Umbilical cord (tissue), 2 donors: ENCODE results near the gene SOX21. TPM values are rescaled to one million over a fixed set of nuclear protein-coding genes. Genes with fewer than 3 reads are reported as not detected.
A peak's percentile ranks its signal among the peaks of the same experiment; 100 is the strongest.

Source experiments
- DNase-seq: peaks from one replicate; pipeline ENCODE4 v3.0.0-alpha.2; 2015; ENCODE audit warnings: low spot score
- total RNA-seq: library from RNA; depleted of rRNA; stranded (reverse); fragments of >200 nt; gene quantifications from one replicate; pipeline ENCODE4 v1.2.3, GENCODE V29; 2014; ENCODE audit warnings: low replicate concordance; ENCODE audit not compliant: insufficient read depth

Gene SOX21
- total RNA-seq, 1 donor from 2014 or later: 0.24 TPM

DNA sequence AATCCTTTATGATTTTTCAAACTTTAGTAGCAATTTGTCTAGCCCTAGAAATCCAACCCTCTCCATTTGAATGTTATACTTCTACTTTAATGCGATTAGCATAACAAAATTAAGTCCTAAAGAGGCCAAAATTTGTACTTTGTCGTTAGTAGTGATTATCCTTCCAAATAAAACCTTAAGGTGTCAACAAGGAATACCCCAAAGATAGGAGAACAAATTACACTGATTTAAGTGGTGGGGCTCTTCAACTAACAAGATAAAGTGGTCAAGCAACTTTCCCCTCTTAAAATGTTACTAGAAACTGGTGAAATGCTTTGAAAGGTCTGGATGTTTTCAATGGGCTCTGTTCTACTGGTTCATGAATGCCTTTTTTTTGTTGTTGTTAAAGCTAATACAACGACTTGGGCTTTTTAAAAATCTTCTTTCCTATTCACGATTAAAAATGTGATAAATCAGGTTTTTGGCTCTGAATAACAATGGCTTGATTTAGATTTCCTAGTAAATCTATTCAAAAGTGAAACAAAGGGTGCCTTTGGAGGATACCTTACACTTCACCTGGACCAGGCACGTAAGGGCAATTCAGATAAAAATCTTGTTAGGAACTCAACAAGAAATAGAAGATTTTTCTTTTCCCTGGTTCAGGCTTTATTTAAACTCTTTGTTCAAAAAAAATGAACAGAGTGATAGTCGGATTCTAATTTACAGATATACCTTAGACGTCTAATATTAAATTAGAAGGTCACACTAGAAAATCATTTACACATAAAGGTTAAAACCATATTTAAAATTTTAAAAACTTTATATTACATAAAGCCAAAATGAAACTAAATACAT, 3.1 kb downstream of the SOX21 start:
- no peak for DNase-seq

- no peak for DNase-seq
Measured at GRCh38 chr13:94708031-94708859, 4.1 kb downstream of the SOX21 start.

- no peak for DNase-seq
Measured at GRCh38 chr13:94707400-94708021, 4.8 kb downstream of the SOX21 start.

DNA sequence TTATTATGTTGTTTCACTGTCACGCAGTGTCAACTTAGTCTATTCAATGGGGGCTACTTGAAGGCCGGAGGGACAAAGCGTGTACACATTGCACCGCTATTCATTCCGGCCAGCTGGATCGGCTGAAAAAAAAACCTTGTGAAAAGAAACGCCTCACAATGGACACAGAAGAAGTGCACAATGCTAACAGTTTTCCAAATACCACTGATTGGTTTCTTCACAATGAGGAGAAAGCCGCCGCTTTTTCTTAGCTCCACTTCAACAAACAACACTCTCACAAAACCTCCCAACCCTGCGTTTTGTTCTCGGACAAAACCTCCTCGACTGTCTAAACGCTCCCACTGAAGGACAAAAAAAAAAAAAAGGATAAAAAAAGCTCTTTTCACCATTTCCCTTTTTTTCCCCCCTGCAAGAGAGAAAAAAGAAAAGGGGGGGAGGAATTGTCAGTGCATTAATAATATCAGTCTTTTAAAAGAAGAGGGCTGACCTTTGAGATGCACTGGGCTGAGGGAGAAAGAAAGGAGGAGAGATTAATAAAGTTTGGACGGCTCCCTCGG, 5.4 kb downstream of the SOX21 start:
- DNase-seq: no peak

DNA sequence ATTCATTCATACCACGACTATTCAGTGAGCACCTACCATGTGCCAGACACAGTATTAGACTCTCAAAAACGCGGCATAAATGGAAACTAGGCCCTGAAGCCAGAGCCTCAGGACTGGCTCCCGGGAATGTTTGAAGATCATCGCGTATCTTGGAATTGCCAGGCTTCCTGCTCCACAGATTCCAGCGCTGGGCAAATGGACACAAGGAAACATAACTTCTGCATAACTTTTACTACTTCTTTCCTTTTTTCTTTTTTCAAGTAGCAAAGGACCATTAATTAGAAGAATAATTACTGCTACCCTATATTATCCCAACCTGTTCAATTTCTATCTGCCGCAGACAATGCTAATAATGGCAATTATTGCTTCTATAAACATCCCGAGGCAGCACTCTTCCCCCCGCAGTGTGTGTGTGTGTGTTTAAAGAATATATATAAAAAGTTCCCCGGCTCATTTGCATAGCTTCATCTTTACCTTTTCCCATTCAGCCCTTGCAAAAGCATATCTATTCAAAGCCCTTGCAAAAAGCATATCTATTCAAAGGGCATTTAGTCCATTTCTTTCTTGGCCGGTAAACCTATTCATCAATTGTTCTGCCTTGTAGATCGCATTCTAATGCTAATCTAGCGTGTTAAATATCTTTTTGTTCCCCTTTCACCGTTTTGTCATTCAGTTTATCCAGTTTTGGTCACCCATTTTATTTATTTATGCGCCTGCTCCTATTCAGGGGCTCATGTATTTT, 6.1 kb downstream of the SOX21 start:
- DNase-seq: no peak

DNA sequence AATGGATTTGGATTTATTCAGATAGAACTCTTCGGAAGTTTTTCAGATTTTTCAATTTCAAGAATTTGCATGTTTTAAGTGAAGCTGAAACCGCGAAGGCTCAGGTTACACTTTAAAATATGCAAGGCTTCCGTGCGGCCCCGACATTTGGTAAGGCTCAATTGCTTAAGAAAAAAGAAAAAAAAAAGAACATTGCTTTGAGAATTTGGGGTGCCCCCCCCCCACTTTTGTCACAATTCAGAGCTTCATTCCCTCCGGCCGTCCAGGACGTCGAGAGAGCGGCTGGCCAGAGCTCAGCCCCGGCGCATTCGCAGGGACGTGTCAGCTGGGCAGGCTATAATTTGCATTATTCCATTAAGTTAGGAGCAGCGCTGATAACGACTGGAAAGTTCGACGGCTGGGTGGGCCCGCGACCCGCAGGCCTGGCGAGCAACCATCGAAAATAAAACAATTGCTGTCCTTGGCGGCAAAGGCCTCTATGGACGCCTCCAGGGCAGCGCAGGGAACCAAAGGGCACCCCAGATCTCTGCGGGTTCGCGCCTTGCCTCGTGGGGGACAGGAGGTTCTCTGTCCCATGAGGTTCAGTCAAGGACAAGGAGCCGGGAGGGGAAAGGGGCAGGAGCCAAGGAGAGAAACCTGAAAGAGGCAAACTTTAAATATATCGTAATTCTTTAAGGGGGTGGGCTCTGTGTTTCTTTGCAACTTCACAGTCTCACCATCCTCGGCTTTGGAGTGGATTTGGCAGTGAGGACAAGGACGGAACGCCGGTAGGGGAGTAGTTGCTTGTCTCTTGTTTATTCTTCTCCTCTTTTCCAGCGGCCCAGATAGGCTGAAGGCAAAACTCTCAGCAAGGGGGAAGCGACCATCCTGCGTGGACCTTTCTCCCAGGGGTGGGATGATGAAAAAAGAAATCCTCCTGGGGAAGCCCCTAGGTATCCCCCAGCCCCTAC, 7.0 kb downstream of the SOX21 start:
- DNase-seq: no peak

- no peak for DNase-seq
Measured at GRCh38 chr13:94704377-94705080, 7.8 kb downstream of the SOX21 start.

DNA sequence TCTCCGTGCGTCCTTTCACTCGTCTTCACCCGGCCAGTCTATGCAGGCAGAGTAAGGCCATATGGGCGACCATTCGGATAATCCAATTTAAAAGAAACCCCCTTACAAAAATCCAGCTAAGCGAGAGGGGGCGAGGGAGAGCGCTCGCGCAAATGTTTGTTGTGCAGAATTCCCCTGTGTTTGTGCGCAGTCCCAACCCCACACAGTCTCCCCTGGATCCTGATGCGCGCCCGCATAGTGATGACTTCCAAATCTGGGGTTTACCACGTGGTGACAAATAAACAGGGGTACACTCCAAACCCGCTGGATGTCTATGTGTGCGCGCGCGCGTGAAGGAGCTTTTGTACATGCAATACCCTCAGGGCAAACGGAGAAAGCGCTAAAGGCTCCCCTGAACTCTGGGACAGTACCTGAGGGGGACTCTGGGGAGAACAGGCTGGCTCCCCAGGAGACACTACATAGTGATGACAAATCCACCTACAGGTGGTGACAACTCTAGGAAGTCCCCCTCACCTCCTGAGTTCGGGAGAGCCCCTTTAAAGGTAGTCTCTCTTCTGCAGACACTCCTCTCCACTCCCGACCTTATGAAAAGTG, 8.5 kb downstream of the SOX21 start:
- DNase-seq: no peak

- DNase-seq: no peak
Measured at GRCh38 chr13:94703271-94703670, 9.1 kb downstream of the SOX21 start.

DNA sequence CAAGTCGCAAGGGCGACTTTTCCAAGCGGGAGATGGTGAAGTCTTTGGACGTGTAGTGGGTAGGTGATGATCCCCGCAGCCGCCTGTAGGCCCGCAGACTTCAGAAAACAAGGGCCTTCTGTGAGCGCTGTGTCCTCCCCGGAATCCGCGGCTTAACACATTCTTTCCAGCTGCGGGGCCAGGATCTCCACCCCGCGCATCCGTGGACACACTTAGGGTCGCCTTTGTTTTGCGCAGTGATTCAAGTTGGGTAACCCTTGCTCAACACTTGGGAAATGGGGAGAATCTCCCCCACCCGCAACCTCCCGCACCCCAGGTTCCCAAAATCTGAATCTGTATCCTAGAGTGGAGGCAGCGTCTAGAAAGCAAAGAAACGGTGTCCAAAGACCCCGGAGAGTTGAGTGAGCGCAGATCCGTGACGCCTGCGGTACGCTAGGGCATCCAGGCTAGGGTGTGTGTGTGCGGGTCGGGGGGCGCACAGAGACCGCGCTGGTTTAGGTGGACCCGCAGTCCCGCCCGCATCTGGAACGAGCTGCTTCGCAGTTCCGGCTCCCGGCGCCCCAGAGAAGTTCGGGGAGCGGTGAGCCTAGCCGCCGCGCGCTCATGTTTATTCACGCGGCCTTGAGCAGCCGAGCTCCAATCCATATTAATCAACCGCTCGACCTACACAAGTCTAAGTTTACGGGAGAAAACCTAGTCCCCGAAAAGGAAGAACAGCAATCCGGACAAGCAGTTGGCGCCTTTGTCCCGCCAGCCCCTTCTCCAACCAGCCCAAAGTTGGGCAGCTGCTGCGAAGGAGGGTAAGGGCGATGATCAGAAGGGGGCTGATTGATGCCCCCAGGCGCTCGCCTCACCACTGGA, 9.9 kb downstream of the SOX21 start:
- no peak for DNase-seq

DNA sequence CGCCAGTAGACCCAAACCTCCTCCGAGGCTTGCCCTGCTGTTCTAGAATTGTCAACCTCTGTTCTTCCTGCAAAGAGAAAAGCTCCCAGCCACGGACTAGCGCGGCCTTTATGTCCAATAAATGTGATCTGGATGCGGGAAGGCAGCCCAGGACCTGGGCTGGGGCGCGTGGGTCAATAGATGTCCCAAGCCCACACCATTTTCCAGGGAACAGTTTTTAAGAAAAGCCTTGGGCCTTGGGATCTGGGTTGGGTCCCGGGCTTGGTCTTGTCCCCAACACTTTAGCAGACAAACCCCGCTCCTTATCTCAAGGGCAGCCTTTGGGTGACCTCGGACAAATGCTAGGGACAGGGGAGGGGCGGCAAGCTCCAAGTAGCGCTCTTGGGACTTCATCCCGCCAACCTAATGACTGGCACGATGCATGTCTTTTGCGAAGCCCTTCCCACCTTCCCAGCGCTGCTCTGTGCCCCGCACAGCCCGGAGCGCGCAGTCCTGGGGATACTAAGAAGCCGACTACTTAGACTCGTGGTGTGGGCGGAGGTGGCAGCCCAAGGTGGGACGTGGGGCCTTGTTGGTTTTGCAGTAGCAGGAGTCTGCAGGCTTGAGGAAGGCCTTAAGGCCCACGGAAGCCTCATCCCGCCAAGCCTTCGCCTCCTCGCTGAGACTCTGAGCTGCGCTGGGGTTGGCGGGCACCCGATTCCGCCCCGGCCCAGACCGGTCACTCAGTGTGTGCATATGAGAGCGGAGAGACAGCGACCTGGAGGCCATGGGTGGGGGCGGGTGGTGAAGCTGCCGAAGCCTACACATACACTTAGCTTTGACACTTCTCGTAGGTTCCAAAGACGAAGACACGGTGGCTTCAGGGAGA, 10.8 kb downstream of the SOX21 start:
- no peak for DNase-seq

DNA sequence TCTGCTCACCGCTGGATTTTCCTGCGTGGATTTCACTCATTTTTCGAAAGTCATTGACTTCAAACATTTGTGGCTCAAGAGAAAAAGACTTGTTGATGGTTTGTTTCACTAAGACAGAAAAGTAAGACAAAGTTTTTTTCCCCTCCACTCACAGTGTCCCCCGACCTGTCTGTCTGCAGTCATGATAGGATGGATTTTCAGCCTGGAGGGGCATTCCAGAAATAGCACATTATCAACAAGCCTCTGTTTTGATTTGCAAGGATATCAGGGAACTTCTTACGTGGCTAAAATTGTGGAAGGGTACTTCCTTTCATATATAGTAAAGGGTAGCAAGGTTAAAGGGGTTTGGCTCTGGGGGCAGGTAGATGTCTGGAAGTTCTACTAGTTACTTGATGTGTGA, 11.8 kb downstream of the SOX21 start:
- DNase-seq: no peak

DNA sequence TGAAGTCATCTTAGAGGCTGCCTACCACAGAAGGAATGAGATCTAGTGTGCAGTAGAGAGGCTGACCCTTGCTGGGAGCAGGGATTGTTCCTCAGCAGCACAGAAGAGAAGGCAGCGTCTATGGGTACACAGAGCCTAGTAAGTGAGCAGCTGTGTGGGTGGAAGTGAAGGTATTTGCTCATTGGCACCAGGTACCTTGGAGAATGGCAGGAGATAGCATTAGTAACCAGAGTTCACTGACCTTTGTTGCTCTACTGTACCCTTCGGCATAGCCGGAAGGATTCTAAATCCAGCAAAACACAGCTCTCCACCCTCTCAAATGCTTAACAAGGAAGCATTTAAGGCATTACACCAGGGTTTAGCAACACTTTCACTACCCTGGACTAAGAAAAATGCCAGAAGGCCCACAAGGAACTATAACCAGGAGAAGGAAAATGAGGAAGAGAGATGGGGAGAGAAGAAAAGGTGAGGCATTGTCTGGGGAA, 12.3 kb downstream of the SOX21 start:
- DNase-seq: no peak

DNA sequence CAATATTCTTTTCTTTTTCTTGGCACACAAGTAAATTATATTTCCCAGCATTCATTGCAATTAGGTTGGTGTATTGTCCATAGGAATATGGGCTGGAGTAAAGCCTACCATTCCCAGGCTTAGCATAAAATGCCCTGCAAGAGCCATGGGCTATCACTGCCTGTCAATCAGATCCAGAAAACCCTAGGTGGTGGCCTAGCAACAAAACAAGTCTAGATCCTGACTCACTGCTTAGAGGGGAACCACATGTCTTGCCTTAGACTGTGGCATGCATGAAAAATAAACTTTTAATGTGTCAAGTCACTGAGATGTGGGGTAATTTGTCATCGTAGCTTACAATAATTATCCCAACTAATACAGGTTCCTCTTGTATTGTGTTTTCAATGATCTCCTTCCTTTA, 16.2 kb downstream of the SOX21 start:
- no peak for DNase-seq

DNA sequence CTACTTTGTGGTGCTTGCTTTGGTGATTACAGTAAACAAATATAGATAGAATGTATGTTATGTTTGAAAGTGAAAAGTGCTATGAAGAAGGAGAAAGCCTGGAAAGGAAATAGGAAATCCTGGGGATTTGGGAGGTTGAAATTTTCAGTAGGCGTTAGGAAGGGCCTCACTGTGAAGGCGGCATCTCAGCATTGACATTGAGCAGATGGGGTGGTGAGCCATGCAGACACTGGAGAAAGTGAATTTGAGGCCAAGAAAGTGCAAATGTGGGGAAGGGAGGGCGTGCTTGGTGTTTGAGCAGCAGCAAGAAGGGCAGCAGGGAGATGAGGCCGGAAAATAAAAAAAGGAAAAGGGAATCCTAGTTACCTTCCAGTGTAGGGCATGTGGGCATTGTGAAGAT, 20.3 kb downstream of the SOX21 start:
- peak; percentile 86 for DNase-seq

DNA sequence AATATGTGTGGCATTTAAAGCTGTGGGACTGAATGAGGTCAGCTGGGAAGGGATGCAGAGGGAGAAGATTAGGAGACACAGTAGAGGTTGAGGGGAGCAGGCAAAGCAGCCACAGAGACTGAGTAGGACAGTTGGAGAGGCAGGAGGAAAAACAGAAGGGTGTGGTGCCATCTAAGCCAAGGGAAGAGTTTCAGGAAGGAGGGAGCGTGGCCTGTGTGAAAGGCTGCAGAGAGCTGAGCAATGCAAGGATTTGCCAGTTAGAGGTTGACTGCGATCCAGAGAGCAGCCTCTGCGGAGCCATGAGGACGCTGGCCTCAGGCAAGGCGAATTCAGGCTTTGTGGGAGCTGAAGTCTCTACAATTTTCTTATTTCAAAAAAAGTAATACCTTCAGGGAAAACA, 28.9 kb downstream of the SOX21 start:
- peak; percentile 63 for DNase-seq

DNA sequence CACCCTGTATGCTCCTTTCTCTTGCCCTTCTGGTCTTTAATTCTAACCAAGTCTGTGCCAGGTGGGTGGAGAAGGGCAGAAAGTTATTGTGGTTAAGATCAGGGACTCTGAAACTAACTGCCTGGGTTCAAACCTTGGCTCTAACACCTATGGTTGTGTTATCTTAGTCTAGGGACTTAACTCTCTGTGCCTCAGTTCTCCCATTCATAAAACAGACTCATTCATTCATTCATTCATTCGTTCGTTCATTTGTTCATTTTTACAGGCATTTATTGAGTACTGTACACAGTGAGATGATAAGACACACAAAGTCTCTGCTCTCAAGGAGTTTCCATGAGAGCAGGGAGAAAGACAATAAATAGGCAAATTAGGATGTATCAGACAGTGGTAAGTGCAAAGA, 30.1 kb downstream of the SOX21 start:
- DNase-seq: no peak
